GM12891 (cell line): ENCODE results near the gene LEFTY2.

ENCODE experiments used
- POLR2A ChIP-seq: IDR thresholded peaks from 2 replicates; pipeline ENCODE4 v1.6.1; 2011; ENCODE audit warnings: low read depth, low read length, control low read depth
- SPI1 ChIP-seq: IDR thresholded peaks from 2 replicates; pipeline ENCODE4 v1.6.1; 2011; ENCODE audit warnings: low read depth, low read length, control low read depth

- TF ChIP-seq SPI1 (no peak), POLR2A (no peak)
Observed at GRCh38 chr1:225918280-225918679, 22.7 kb downstream of the LEFTY2 start.
